GM18505 (cell line): ENCODE measurements around the gene CLHC1.

ENCODE experiments used
- ATAC-seq: cut with Tn5 transposase; IDR thresholded peaks from one replicate; pipeline ENCODE4 v1.9.1; 2021; ENCODE audit not compliant: unreplicated experiment
- POLR2A ChIP-seq: IDR thresholded peaks from 4 replicates; pipeline ENCODE4 v1.6.1; 2011; ENCODE audit warnings: borderline replicate concordance; ENCODE audit not compliant: insufficient read depth, insufficient read length; ENCODE audit errors: extremely low read depth

CLHC1 gene

GRCh38 chr2:55156326-55156725 is 75.8 kb downstream of the CLHC1 start:
- ATAC-seq: no peak
- no peak for TF ChIP-seq POLR2A

- no peak for ATAC-seq
- no peak for TF ChIP-seq POLR2A
Observed at GRCh38 chr2:55155764-55156281, 76.3 kb downstream of the CLHC1 start.

DNA sequence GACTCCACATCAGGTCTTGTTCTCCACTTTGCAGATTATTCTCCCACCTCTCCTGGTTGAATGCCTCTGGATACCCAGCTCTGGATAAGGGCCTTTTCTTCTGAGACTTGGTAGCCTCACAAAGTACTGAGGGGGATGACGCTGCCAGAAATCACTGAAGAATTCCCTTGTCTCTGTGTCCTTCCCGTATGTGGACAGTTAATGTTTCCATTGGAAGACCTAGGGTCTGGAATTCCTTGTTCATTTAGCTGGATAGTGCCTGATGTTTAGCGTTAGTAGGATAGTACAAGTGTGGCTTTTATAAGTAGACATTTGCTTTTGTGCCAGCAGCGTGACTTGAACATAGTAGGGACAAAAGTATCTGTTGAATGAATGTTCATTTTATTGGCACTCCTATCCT is 76.9 kb downstream of the CLHC1 start:
- no peak for TF ChIP-seq POLR2A
- ATAC-seq: no peak

- no peak for ATAC-seq
- no peak for TF ChIP-seq POLR2A
Observed at GRCh38 chr2:55154525-55155030, 77.5 kb downstream of the CLHC1 start.

DNA sequence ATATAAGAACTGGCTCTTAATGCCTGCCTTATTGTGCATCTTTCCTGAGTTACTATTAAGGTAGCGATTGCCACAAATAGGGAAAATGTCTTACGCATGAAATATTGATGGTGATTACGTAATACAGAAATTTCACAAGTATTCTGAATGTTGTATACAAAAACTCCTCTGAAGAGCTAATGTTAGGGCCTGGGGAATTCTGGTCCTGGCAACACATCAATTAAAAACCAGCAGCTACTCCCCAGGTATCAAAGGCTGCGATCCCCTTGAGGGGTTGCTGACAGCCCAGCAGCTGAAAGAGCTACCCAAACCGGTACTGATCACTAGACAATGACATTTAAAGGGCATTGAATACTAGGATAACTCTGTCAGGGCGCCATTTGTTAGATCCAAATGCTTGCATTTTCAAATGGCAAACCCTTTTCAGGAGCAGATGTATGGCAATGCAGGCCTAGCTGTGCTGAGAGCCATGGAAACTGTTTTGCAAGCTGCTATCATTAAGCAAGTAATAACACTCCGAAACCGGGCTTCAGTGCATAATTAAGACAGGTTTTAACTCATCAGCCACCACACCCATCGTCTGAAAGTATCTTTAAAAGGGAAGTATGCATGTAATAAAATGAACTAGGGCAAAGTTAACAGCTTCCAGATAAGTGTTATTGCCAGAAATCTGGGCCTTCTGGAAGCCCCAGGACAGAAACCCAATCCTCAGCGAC is 78.4 kb downstream of the CLHC1 start:
- ATAC-seq: no peak
- TF ChIP-seq POLR2A: no peak

GRCh38 chr2:55152475-55153412 is 79.3 kb downstream of the CLHC1 start:
- TF ChIP-seq POLR2A: no peak
- no peak for ATAC-seq

- ATAC-seq: no peak
- no peak for TF ChIP-seq POLR2A
Observed at GRCh38 chr2:55151733-55152433, 80.2 kb downstream of the CLHC1 start.

- peak; percentile 77 for ATAC-seq
- TF ChIP-seq POLR2A: no peak
Observed at GRCh38 chr2:55150834-55151233, 81.3 kb downstream of the CLHC1 start.

GRCh38 chr2:55148269-55148668 is 83.8 kb downstream of the CLHC1 start:
- ATAC-seq: no peak
- TF ChIP-seq POLR2A: no peak

DNA sequence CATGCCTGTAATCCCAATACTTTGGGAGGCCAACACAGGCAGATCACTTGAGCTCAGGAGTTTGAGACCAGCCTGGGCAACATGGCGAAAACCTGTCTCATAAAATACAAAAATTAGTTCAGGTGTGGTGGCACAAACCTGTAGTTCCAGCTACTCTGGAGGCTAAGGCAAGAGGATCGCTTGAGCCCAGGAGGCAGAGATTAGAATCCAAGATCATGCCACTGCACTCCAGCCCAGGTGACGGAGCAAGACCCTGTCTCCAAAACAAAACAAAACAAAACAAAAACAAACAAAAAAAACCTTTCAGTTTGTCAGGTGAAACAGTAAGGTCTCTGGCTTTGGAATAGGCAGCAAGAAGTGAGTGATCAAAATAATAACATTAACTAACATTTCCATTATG is 84.6 kb downstream of the CLHC1 start:
- no peak for TF ChIP-seq POLR2A
- ATAC-seq: no peak

GRCh38 chr2:55147041-55147440 is 85.1 kb downstream of the CLHC1 start:
- no peak for TF ChIP-seq POLR2A

DNA sequence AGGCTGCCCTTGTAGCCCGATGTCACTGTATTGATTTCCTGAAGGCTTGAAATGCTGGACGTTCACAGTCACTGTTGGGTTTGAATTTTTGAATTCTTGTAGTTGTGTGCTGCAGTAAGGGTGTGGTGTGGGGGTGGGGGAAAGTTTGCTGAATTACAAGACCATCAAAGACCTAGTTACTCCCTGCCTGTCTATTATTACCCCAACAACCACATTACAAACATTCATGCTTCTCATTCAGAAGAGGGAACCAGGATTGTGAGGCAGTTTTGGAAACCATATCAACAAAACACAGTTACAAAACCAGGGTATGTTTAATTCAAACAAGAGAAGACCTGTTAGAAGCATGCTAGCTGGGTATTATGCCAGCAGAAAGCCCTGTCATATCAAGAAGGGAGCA is 85.8 kb downstream of the CLHC1 start:
- ATAC-seq: no peak

More at GRCh38 chr2:55147041-55147440, 85.1 kb downstream of the CLHC1 start:
- no peak for ATAC-seq

More for the DNA sequence above, 85.8 kb downstream of the CLHC1 start:
- no peak for TF ChIP-seq POLR2A
